NCI-H2171 treated with DMSO at 0.1 percent for 48 hours (cell line): ENCODE measurements around the gene USP40.

Experiments
- DNase-seq: peaks from one replicate; lab custom pipeline; 2025; lab: John Stamatoyannopoulos, UW

USP40 gene

DNA sequence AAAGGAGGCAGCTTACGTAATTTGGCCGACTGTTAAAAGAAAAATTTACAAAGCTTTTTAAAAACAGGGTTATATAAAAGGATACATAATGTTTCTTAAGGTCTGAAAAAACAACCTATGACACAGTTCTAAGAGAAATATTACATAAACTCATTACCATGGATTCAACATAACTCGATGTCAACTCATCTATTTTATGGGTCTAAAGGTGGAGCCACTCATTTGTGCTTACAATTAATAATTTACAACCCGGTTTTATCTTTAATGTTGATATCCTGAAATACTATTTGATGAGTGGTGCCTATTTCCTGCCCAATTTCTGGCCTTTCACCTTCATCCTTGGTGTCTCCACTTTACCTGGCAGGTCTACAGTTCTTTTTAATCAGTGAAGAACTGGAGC lies 15.1 kb downstream of the USP40 start:
- no peak for DNase-seq

DNA sequence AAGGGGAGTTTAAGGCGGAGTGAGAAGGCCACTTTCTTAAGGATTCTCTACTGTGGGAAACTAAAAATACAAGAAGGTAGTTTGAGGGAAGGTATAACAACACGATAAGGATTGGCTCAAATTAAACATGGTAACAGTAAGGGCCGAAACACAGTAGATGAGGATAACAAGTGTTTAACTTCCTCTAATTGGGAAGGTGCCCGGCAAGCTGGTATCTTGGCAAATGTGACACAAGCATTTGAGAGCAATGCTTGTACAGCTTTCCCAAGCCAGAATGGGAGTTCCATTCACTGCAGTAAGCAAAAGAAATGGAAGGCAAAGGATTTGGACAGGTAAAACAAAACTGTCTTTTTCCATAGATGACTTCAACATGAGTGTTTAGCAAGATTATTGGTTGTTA lies 19.8 kb downstream of the USP40 start:
- no peak for DNase-seq

DNA sequence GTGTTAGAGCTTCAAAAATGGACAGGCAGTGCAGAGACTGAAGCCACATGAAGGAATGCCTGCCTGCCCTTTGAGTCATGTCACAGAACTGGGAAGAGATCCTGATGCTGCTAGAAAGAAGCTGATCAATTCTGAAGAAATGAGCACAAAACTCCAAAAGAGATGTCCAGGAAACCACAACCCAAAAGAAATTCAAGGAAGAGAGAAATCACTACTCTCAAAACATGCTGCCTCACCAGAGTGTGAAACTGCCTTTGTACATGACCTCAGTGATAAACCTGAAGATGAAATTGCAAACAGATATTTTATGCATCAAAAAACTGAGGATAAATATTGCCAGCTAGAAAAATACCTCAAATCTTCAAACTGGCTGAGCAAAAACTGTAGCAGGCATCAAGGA lies 20.5 kb downstream of the USP40 start:
- DNase-seq = no peak

DNA sequence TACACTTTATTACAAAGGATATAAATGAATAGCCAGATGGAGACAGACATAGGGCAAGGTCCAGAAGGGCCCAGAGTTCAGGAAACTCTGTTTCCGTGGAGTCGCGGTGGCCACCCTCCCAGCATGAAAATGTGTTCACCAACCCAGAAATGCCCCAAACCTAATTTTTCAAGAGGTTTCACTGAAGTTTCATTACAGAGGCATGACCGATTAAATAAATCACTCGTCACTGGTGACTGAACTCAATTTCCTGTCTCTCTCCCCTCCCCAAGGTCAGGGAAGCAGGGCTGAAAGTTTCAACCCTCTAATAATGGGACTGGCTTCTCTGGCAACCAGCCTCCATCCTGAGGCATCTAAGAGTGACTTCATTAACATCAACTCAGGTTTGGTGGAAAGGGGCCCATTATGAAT lies 22.4 kb downstream of the USP40 start:
- DNase-seq = no peak

DNA sequence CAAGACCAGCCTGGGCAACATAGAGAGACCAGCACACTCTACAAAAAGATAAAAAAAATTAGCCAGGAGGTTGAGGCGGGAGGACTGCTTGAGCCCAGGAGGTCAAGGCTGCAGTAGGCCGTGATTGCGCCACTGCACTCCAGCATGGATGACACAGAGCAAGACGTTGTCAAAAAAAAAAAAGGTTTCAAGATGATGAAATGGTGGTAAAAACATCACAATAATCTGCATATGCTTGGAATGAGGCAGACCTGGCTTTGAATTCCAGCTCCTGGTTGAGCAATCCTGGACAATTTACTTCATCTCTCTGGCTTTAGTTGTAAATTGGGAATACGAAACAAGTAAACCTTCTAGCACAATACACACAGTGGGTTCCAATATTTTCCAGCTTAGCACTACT lies 24.1 kb downstream of the USP40 start:
- DNase-seq = no peak

DNA sequence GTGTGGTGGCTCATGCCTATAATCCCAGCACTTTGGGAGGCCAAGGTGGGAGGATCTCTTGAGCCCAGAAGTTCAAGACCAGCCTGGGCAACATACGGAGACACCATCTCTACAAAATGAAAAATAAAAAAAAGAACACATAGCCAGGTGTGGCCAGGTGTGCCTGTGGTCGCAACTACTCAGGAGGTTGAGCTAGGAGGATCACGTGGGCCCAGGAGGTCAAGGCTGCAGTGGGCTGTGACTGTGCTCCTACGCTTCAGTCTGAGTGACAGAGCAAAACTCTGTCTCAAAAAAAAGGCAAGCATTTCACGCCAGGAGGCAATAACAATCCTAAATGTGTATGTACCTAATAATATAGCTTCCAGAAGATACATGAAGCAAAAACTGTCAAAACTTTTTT lies 27.8 kb downstream of the USP40 start:
- no peak for DNase-seq

DNA sequence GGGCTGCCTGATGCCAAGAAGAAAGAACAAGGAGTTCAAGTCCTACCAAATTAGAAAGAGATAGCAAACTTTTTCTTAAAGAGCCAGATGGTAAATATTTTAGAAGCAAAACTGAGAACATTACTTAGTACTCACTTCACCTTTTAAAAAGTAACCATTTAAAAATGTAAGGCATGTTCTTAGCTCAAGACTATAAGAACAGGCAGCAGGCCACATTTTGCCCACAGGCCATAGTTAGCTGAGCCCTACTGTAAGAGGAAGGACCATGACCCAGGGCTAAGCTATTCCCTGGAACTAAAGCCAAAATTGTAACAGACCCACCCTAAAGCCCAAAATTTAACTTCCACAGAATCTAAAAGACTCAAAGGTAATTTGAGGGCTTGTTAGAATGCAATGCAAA lies 31.3 kb downstream of the USP40 start:
- DNase-seq = no peak

DNA sequence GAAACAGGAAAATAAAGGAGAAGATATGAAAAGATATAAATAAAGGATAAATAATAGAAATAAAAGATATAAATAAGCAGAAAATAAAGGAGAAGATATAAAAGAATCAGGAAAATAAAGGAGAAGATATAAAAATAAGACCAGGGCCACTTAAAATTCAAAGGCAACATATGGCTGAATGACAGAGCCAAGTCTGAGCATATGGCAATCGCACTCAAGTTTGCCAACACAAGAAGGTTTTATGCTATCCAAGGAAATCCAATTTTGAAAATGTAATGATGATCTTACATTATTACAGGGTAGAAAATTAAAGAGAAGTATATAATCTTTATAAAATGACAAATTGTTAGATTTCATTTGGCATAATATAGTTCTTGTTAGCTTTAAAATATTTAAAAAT lies 33.6 kb downstream of the USP40 start:
- peak; percentile 1 for DNase-seq

DNA sequence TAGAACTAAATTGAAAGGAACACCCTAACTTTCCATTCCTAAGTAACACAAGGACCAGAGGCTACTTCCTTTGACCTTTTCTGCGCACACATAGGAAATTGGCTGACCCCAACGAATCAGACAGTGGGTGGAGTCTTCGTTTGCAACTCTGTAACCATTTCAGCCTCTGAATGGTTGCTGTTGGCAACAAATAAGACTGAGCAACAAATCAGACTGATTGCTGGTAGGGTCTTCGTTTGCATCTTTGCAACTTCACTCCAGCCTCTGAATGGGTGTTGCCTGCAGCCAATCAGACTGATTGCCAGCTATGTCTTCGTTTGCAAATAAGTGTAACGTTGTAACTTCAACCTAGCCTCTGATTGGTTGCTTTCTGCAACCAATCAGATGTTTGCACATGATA lies 34.6 kb downstream of the USP40 start:
- no peak for DNase-seq

DNA sequence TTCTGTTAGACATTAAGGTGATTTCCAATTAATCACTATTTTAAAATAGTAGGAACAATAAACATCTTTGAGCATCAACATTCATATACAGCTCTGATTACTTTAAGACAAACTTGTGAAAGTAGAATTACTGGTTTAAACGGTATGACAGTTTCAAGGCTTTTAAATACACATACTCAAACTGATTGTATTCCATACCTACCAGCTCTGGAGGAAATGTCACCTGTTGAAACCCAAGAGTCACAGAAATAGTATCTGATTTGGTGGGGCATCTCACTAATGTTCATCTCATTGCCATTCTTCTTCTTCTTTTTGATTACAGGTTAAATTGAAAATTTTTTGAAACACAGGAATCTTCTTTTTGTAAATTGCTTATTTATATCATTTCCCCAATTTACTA lies 36.2 kb downstream of the USP40 start:
- no peak for DNase-seq

DNA sequence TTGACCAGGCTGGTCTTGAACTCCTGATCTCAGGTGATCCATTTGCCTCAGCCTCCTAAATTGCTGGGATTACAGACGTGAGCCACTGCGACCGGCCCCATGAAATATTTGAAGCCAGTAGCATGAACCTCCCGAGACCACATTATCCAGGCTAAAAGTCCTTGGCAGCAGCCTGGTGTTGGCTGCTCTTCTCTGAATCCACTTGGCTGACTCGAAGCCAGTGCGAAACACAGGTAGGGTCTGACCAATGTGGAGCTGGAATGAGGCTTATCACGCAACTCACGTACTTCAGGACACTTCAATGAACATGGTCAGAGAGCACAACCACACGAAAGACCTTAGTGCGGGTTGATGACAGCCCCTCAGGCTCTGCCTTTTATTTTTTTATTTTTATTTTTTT lies 38.4 kb downstream of the USP40 start:
- DNase-seq = no peak

DNA sequence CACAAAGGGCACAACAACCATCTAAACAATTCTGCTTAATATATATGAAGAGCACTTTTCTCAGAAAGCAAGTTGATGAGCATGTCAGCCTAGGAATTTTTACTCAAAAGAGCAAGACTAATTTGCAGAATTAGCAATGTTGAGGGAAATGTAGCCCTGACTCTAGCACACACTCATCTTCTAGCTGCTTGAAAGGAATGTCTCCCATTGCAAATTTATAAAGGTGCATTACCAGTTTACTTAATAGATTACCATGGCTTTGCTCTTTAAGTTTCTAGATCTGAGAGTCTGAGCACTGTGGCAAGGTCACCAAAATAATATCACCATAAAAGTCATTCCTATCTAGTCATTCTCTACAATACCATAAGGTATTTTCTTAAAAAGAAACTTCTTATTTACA lies 40.8 kb downstream of the USP40 start:
- DNase-seq = no peak

DNA sequence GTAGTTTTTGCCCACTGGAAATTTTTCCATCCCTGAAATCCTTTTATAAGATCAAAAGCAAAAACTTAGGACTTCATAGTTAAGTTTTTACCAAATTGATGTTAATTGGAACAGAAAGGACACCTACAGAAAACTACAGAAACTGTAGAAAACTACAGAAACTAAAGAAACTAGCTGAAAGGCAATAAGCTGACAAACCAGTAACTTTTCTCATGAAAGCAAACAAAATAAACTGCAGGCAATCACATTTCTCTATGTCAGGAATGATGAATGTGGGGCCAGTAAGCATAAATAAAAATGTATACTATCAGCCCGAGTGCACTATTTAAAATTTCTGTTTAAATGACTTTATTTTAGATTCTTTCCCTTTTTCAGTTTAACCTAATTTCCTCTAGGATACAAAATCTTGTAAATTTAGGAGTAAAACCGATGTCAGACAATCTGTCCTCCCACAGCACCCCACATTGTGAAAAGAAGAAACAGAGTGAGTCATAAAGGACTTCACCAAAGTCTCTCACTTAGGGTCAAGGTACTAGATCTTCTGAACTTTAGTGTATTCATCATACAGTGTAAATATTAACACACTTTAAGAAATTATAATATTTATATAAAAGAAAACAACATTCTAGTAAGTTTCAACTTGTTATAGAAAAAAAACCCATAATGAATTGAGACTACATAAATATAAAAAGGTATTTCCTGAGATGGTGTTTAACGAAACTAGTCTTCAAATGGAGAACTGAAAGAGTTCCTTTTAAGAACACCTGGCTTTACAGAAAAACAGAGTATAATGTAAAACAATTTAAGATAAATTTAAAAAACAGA lies 46.6 kb downstream of the USP40 start:
- no peak for DNase-seq

DNA sequence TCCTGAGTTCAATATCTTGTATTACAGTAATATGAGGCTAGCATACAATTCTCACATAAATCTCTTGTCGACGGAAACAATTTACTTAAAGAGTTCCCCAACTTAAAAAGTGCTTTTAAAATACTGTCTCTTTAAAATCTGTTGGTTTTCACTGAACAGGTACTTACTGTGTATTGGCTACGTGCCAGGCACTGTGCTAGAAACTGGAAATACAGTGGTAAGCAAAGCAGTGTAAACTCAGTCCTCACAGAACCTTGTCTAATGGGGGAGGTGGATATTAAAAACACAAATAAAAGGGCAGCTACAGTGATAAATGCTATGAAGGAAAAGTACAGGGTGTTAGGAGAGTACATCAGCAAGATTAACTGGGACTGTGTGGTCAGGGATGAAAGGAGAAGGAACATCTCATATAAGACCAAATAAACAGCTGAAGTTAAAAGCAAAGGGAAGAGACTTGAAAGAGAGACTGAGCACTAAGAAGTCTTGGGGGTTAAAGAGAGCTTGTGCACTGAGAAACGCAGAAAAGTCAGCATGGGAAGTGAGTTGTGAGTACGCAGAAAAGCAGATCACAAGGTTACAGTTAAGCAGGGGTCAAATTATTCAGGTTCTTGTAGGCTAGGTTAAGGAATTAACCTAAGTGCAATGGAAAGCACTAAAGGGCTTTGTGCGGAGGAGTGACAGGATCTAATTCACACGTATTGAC lies 52.5 kb downstream of the USP40 start:
- DNase-seq = no peak

DNA sequence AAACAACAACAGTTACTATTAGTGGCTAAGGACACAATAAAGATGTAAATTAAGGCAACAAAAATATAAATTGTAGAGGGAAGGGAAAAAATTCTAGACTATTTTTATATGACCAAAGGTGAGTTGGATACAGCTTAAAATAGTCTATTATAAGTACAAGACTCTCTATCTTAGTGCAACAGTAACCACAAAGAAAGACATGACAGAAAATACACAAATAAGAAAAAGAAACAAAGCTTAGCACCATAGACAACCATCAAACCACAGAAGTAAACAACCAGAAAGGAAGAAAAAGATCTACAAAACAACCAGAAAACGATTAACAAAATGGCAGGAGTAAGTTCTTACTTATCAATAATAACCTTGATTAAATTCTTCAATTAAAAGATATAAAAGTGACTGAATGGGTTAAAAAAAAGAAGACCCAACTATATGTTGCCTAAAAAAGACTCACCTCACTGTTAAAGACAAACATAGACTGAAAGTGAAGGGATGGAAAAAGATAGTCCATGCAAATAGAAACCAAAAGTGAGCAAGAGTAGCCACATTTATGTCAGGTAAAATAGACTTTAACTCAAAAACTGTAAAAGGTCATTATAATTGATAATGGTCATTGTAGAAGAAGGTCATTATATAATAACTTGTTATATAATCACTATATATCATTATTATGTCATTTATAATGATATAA lies 62.5 kb downstream of the USP40 start:
- DNase-seq = no peak

DNA sequence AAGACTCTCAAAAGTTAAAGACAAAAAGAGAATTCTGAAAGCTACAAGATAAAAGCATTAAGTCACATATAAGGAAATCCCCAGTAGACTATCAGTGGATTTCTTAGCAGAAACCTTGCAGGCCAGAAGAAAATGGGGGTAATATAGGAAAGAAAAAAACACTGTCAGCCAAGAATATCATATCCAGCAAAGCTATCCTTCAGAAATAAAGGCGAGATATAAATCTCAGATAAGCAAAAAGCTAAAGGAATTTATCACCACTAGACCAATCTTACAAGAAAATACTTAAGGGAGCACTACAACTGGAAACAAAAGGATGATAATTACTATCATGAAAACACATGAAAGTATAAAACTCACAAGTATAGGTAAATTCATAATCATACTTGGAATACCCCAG lies 63.1 kb downstream of the USP40 start:
- no peak for DNase-seq

DNA sequence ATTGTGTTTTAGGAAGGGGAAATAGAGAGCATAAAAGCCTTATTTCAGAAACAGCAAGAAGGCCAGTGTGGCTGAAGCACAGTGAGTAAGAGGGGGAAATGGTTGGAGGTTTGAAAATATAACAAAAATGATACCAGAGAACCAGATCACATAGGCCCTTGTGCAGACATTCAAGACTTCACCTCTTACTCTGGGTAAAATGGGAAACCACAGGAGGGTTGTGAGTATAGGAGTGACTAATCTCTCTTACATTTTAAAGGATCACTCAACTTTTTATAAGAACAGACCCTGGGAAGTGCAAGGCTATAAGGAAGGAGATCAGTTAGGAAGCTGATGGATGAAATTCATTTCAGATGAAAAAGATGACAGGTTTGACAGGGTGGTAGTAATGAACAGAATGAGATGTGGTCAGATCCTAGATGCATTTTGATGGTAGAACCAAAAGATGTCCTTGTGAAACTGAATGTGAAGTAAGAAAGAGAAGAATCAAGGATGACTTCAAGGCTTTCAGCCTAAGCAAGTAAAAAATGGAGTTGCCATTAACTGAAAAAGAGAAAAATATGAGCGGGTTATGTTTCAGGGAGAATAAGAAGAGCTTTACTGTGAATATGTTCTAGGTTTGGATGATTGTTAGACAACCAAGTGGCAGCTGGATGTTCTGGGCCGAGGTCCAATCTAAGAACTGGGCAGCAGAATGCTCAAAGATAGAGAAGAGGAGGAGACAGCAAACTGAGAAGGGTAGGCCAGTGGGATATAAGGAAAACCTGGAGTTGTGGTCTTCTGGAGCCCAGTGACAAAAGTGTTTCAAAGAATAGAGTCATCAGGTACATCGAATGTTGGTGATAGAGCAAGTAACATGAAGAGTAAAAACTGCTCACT lies 65.1 kb downstream of the USP40 start:
- DNase-seq = no peak

DNA sequence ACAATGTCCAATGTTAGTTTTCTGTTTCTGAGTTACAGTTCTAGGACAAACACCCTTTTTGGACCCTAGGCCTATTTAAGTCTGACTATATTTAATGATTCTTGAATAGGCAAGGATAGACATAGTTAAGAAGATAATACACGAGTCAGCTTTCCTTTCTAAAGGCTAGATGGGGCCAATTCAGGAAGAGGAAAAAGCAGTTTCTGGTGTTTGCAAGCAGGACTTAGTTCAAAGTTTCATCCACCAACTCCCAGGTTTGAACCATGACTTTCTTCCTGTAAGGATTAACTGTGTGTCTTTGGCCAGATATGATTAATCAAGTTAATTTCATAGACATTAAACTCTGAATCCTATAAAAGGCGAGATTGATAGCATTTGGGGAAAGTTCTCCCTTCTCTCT lies 66.7 kb downstream of the USP40 start:
- no peak for DNase-seq

DNA sequence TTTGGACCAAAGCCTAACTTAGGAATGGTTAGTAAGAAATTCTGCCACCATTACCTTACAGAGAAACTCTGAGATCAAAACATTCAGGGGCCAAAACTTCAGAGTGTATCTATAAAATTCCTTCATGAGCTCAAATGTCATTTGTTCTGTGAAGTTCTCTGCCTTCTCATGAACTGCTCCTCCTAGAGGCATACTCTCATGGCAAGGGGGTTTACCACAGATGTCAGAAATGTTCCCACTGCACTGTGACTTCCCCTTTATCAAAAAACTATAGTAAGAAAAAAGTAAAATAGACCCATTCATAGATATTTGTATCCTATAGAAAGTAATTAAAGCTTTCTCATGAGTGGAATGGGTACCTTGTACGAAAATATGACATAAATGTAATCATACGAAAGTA lies 68.5 kb downstream of the USP40 start:
- no peak for DNase-seq

DNA sequence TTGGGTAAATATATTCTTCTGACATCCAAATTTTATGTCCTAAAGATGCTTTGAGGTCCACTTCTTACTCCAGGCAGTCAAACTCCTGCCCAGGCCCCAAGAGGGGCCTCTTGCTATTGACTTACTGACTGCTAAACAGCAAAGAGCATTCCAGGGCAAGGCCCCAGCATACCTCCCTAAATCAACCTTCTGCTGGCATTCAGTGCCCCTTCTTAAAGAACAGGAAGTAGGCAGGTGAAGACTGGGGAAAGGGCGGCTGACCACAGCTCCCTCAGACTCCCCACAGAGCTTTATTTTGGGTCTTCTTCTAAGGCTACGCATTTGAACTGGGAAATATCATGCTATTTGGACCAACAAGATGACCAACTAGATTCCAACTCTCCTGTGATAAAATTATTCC lies 68.9 kb downstream of the USP40 start:
- DNase-seq = no peak

DNA sequence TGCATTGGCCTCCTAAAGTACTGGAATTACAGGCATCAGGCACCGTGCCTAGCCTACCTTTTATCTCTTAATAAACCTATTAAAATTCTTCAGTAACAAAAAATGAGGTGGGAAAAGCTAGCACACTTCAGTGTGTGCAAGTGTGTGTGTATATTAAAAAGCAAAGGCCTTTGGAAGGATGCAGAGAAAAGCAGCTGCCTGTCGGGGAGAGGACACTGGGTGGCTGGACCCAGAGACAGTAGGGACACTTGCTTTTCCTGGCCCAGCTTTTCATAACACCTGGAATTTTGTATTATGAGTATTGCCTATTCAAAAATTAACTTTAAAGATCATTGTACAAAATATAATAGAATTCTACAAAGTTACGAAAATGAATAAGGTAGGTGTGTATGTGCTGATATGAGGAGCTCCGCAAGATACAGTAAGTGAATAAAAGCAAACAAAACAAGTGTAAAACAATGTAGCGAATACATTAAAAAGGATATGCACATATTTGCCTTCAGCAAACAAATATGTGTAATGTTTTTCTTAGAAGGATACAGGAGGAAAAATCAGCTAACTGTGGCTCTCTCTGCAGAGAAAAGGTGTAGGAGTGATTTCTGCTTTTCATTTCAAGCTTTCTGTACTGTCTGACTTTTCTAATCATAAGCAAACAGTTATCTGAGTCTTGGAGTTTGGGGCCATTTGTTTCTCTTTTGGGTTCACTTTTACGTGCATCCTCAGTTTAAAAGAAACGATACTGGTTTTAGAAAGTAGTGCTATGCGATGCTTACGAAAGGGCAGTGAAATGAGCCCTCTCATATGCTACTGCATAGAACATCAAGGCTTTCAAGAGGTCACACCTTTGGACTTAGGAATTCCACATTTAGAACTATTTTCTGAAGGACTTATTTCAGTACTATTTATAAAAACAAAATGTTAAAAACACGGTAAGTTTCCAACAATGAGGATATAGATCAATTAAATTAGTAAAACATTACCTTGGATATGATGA lies 70.8 kb downstream of the USP40 start:
- no peak for DNase-seq
